GM19328 (cell line): ENCODE data around the gene DDX3X.
"Not testable (repeated sequence)": the region's sequence is repeated elsewhere in the genome, so short reads cannot be mapped to it uniquely, and the experiment has no call there.

Experiments used
- ATAC-seq: cut with Tn5 transposase; IDR thresholded peaks from one replicate; pipeline ENCODE4 v1.9.1; 2021; ENCODE audit warnings: mild to moderate bottlenecking, moderate library complexity; ENCODE audit not compliant: unreplicated experiment

DDX3X gene

GRCh38 chrX:41411222-41411621, 77.3 kb downstream of the DDX3X start:
- not testable (repeated sequence) for ATAC-seq

GRCh38 chrX:41412261-41413081, 78.5 kb downstream of the DDX3X start:
- no peak for ATAC-seq
